Stimulated activated CD4-positive, alpha-beta T cell treated with anti-CD3 and anti-CD28 coated beads, Interleukin-15, amount 100 ng/mL, for 1 hour (primary cell): ENCODE measurements around the gene SOS1.

Experiments used
- DNase-seq, 2 donors: peaks; one replicate each; pipeline ENCODE4 v3.0.0-alpha.2; 2020; ENCODE audit warnings: low read depth in 1 of 2, low spot score in 1 of 2

Gene SOS1

GRCh38 chr2:39039072-39039471 is 81.8 kb downstream of the SOS1 start:
- DNase-seq: no peak

DNA sequence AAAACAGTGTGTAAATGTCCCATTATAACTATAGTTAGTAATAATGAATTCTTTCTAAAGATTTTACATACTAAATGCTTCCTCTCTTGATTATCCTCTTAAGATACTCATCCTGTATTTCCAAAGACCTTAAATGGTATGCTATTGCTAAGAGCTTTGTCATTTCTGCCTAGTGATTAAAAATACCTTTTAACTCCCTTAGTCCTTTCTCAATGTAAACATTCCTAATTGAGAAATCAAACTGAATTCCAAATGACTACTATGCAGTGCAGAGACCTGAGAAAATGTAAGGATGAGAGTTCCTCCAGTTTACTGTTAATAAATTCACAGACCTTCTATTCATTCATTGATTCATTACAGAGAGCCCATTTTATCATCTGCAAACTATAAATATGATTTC is 86.9 kb downstream of the SOS1 start:
- no peak for DNase-seq

DNA sequence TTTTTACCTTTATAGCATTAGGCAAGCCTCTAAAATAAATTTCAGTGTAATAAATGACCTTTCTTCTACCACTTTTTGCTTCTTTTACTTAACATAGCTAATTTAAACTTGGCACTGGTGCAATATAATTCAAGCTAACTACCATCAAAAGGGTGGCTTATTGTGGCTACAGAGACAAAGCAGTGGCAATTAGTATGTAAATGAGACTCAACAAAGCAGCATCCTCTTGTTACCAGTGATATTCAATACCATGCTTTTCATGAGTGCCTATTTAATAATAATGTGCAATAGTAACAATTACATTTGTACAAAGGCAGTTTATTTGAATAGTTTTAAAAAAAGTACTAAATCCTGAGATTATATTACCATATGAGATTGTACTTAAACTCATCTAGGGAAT is 93.4 kb downstream of the SOS1 start:
- DNase-seq: no peak

DNA sequence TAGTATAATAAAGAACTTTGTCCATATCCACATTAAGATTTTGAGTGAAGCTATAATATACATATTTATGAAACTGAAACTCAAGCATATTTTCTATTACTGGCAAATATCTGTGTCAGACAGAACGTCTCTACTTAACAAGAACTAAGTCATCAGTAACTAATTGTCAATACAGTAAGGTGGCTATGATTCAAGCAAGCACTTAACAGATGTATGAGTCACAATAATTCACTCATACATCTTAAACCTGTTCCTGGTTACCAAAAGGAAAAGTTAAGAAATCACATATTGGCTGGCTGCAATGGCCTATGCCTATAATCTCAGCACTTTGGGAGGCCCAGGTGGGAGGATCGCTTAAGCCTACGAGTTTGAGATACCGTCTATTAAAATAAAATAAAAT is 96.0 kb downstream of the SOS1 start:
- DNase-seq: no peak

GRCh38 chr2:39023649-39024048 is 97.2 kb downstream of the SOS1 start:
- DNase-seq: no peak

GRCh38 chr2:39022642-39023235 is 98.1 kb downstream of the SOS1 start:
- no peak for DNase-seq

- DNase-seq: no peak
These were observed 100.5 kb downstream of the SOS1 start for GRCh38 chr2:39020383-39020782.

DNA sequence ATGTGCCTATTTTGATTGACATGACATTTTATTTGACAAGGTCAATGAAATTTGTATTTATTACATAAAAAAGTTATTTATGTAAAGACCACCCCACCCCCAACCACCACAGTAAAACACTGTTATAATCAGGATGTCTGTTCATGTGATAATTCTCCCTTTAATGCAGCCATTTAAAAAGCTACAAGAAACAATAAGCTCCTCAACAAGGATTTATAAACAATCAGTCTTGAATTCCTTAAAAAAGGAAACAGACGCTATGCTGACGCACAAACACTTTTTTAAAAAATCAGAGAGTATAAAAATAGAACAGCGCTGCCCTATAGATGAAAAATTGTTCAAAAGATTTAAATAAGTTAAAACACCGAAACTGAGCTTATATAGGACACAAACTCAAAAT is 102.2 kb downstream of the SOS1 start:
- DNase-seq: no peak

- DNase-seq: no peak
These were observed 103.5 kb downstream of the SOS1 start for GRCh38 chr2:39017334-39017733.

DNA sequence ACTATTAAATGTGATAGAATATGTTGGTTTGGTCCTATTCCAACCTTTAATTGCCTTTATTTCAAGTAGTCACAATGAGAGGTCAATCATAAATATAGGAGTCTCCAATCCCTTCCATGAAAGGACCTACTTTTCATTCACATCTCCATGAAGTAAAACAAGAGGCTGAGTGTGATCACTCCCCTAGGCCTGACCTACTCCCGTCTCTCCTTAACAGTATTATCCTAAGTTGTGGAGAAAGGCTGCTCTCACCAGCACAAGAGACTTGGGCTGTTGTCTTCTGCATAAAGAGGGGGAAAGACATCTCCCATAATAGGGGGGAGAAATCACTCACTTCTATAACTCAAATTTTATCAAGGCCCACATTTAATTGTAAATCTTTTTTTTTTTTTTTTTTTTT is 105.4 kb downstream of the SOS1 start:
- DNase-seq: no peak

- DNase-seq: no peak
These were observed 107.0 kb downstream of the SOS1 start for GRCh38 chr2:39013871-39014270.

DNA sequence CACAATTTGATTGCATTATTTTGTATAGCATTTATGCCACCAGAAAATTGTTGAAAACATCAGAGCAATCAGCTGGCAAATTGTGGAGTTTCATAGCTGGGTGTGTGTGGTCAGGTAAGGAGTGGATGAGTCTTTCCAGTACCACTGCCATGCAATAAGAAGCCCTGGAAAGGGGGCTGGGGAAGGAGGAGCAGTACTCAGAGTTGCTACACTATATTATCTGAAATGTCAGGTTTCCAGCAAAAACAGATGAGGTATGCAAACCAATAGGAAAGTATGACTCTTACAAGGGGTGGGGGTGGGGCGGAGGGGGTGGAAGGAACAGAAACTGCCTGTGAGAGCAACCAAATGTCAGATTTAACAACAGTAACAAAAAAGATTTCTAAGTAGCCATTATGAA is 112.2 kb downstream of the SOS1 start:
- no peak for DNase-seq

- DNase-seq: no peak
These were observed 112.9 kb downstream of the SOS1 start for GRCh38 chr2:39007875-39008504.

DNA sequence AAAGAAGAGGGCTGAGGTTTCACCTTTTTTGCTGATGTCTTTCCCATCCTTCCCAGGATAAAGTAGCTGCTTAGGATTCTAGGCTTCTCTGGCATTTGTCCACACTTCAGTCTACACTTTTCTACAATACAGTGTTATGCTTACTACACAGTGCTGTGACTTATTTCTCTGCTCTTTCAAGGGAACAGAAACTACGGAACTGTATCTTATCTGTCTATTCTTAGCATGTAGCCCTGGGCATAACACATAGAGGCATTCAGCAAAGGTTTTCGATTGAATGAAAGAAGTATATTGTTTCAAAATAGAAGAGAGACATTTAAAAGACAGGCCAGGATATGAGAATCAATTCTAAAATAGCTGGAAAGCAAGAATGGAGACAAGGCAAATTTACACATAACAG is 120.3 kb downstream of the SOS1 start:
- no peak for DNase-seq

DNA sequence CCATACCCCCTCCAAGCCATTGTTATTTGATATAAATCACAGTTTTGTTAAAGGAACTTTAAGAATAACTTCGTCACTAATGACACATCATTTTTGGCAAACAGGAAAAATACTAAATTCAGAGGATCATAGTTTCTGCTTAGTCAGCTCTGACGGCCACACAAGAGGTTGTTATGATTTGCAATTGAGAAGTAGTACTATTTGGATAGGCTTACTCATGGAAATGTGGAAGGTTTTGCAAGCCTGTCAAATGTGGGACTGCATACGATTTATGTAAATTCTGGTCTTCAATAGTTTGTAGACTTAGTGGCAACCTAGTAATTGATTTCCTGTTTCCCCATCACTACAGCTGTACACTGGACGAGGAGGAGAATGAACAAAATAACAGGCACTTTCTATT is 123.1 kb downstream of the SOS1 start:
- no peak for DNase-seq

DNA sequence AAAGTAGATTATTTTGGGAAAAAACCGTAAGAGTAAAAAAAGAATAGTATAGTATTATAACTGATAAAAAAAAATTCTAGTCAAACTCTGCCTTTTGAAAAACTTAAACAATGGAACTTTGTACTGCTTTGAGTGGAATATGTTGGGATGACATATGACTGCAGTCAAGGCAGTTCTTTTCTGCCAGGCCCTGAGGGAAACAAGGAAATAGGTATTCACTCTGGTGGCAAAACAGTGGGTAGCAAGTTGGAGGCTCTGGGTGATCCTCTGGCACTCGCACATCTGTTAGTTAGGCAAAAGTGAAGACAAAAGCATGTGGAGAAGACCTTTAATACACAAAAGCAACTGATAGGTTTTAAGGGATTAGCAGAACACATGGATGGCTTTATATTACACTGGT is 129.0 kb downstream of the SOS1 start:
- DNase-seq: no peak

DNA sequence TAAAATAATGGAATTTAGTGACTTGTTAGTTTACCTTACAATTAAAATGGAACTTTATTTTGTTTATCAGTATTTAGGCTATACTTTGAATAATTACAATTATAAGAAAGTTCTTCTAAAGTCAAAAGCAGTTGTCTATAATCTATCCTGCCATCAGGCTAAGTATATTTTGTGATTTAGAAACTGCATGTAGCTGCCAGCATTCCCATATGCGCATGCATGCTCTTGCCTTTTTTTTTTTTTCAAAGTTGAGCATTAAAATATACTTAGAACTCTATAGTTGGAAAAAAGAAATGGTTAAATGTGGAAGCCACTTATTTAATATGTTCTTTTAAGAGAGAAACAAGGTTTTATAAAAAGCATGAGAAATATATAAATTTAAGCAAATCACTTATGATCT is 132.1 kb downstream of the SOS1 start:
- DNase-seq: no peak

GRCh38 chr2:38982498-38982897 is 138.4 kb downstream of the SOS1 start:
- no peak for DNase-seq

DNA sequence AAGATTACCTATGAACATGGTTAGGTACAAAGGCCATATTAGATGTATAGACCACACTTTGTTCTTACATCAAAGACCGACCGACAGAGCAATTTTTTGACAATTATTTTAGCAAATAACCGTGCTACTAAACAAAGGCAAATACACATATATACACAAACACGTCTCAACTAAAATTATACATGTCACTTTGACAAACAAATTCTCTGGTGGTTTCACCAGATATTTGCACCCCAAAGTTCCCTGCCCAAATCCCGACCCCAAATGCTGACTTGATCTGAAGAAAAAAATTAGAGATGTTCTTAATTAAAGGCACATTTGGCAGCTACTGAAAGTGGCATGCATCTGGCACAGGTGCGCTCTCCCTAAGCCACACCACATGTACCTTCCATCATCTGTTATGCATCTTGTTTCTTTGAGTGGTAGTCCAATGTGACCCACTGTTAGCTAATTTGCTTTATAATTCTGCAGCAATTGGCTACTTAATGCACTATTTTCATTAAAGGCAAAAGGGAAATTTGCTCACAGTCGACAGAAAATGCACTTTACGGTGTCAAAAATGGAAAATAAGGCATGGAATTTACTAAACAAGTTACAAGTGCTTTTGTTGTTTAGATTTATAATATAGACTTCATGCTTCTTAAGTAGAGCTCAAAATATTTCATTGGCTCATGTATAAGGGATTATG is 139.0 kb downstream of the SOS1 start:
- no peak for DNase-seq

DNA sequence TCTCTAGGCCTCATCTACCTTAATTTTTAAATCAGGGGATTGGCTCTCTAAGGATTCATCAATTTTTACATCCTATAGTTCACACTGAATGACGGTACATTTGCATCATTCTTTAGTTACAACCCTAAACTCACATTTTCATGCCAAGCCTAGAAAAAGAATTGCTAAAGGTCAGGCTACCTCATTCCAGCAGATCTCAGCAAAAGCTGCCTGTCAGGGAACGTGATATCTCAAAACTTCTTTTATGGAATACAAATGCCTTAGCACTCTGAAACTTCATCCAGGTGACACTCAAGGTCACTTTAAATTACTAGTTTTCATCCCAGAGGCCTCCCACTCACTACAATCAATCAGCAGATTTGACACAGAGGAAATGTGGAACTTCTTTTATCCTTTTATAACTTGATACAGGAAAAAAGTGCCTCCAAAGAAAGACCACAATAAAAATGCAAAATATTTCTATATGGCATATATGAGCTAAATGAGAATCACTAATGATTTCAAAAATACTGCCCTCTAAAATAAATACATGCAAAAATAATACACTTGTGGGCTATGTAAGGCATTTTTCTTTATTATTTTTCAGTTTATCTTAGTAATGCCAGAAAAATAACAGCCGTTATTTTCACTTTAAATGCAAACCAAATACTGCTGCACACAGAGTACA is 139.7 kb downstream of the SOS1 start:
- no peak for DNase-seq

DNA sequence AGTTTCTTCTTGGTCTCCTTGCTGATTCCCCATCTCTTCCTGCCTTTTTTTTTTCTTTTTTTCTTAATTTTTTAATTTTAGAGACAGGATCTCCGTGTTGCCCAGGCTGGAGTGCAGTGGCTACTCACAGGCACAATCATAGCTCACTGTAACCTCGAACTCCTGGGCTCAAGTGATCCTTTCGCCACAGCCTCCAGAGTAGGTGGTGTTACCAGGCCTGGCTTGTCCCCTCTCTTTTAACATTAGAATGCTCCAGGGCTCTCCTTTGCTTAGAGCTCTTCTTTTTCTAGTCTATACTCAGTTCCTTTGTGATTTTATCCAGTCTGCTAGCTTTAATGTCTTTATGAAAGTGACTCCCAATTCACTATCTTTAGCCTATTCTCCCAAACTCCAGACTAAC is 141.9 kb downstream of the SOS1 start:
- DNase-seq: no peak

DNA sequence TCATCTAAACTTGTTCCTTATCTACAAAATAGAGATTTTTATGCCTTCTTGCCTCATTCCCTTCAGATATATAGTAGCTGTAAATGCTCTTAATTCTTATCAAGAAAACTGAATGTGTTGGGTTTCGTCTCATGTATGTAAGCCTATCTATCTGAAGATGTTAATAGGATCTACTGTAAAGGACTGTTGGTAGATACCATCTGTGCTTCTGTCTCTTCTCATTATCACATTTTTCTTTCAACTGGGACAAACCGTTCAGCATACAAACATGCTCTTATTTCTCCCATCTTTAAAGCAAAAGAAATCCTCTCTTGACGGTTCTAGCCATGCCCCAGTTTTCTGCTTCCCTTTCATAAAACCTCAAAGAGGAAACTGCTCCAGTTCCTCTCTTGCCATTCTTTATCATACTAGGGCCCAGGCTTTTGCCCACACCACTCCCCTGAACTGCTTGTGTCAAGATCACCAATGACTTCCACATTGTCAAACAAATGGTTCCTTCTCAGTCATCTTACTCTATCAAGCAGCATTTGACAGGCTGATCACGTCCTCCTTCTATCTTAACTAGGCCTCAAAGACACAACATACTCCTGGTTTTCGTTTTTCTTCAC is 142.5 kb downstream of the SOS1 start:
- no peak for DNase-seq
